Trophoblast cell (in vitro differentiated cells and primary cell): ENCODE data around the gene TBC1D26.
A peak's percentile ranks its signal among the peaks of the same experiment; 100 is the strongest.

Source experiments
- DNase-seq, 2 donors: peaks; one replicate each; pipeline ENCODE4 v3.0.0-alpha.2; 2016
- H2AFZ ChIP-seq: 2 replicates; pipeline ENCODE4 v1.6.1; 2013; ENCODE audit warnings: low read length, moderate library complexity, mild to moderate bottlenecking; ENCODE audit not compliant: insufficient read depth, poor library complexity
- H2AK5ac ChIP-seq: 2 replicates; pipeline ENCODE4 v1.6.1; 2013; ENCODE audit warnings: mild to moderate bottlenecking, low read length
- H2BK120ac ChIP-seq: 2 replicates; pipeline ENCODE4 v1.6.1; 2013; ENCODE audit warnings: low read length, mild to moderate bottlenecking, moderate library complexity; ENCODE audit not compliant: insufficient read depth, poor library complexity
- H2BK12ac ChIP-seq: 2 replicates; pipeline ENCODE4 v1.6.1; 2013; ENCODE audit warnings: mild to moderate bottlenecking, low read length, moderate library complexity
- H2BK5ac ChIP-seq: 2 replicates; pipeline ENCODE4 v1.6.1; 2013; ENCODE audit warnings: low read length, low read depth, moderate library complexity, mild to moderate bottlenecking; ENCODE audit not compliant: poor library complexity
- H3K14ac ChIP-seq: 2 replicates; pipeline ENCODE4 v1.6.1; 2013; ENCODE audit warnings: mild to moderate bottlenecking, low read length
- H3K18ac ChIP-seq: 2 replicates; pipeline ENCODE4 v1.6.1; 2013; ENCODE audit warnings: mild to moderate bottlenecking, low read length
- H3K23ac ChIP-seq: 2 replicates; pipeline ENCODE4 v1.6.1; 2013; ENCODE audit warnings: low read length
- H3K27ac ChIP-seq: 2 replicates; pipeline ENCODE4 v1.5.1; 2013; ENCODE audit warnings: low read depth, mild to moderate bottlenecking, inconsistent platforms, low read length, moderate library complexity
- H3K27me3 ChIP-seq: 2 replicates; pipeline ENCODE4 v1.6.1; 2013; ENCODE audit warnings: inconsistent platforms, mild to moderate bottlenecking, low read length, moderate library complexity; ENCODE audit not compliant: insufficient read depth
- H3K36me3 ChIP-seq, 2 experiments: 1 replicate in 1 of 2; 2 replicates in 1 of 2; pipeline ENCODE4 v1.6.1; 2013; ENCODE audit warnings: low read length in 2 of 2, mild to moderate bottlenecking in 2 of 2, moderate library complexity in 1 of 2; ENCODE audit not compliant: insufficient read depth in 2 of 2, control insufficient read depth in 1 of 2
- H3K4ac ChIP-seq: 2 replicates; pipeline ENCODE4 v1.6.1; 2013; ENCODE audit warnings: low read depth, mild to moderate bottlenecking, low read length, moderate library complexity
- H3K4me1 ChIP-seq, 2 experiments: 1 replicate in 1 of 2; 2 replicates in 1 of 2; pipeline ENCODE4 v1.6.1; 2013; ENCODE audit warnings: low read length in 2 of 2, mild to moderate bottlenecking in 2 of 2, moderate library complexity in 1 of 2; ENCODE audit not compliant: insufficient read depth in 2 of 2, control insufficient read depth in 1 of 2
- H3K4me2 ChIP-seq: 2 replicates; pipeline ENCODE4 v1.6.1; 2013; ENCODE audit warnings: inconsistent platforms, mild to moderate bottlenecking, low read length, moderate library complexity
- H3K4me3 ChIP-seq: 2 replicates; pipeline ENCODE4 v1.5.1; 2013; ENCODE audit warnings: mild to moderate bottlenecking, low read depth, low read length, inconsistent platforms
- H3K79me1 ChIP-seq: one replicate; pipeline ENCODE4 v1.6.1; 2013; ENCODE audit warnings: low read length
- H3K79me2 ChIP-seq: 2 replicates; pipeline ENCODE4 v1.6.1; 2013; ENCODE audit warnings: low read length, mild to moderate bottlenecking; ENCODE audit not compliant: control insufficient read depth, insufficient read depth, poor library complexity
- H3K9ac ChIP-seq: 2 replicates; pipeline ENCODE4 v1.6.1; 2013; ENCODE audit warnings: mild to moderate bottlenecking, low read length
- H3K9me3 ChIP-seq: 2 replicates; pipeline ENCODE4 v1.6.1; 2013; ENCODE audit warnings: low read depth, mild to moderate bottlenecking, control low read depth, inconsistent platforms, low read length; ENCODE audit not compliant: insufficient read depth
- H4K12ac ChIP-seq: 2 replicates; pipeline ENCODE4 v1.6.1; 2013; ENCODE audit warnings: low read depth, mild to moderate bottlenecking, low read length, moderate library complexity
- H4K8ac ChIP-seq: 2 replicates; pipeline ENCODE4 v1.6.1; 2013; ENCODE audit warnings: low read depth, mild to moderate bottlenecking, low read length, moderate library complexity
- H4K91ac ChIP-seq: one replicate; pipeline ENCODE4 v1.6.1; 2013; ENCODE audit warnings: low read depth, mild to moderate bottlenecking, low read length, moderate library complexity
- WGBS: extraction: QIAGEN DNeasy Blood & Tissue Kit; methylation state at CpG from one replicate; pipeline ENCODE4 v1.1.7; 2013; ENCODE audit warnings: missing lambda C conversion rate; ENCODE audit not compliant: insufficient read length, insufficient coverage; ENCODE audit errors: extremely low coverage; 5-methylcytosine and 5-hydroxymethylcytosine counted together

The TBC1D26 gene

GRCh38 chr17:15777717-15778116 lies 45.6 kb downstream of the TBC1D26 start:
- Histone ChIP-seq H2AK5ac (no peak overlapping the region), H4K12ac (no peak overlapping the region), H2AFZ (no peak overlapping the region), H4K8ac (no peak overlapping the region), H3K14ac (no peak overlapping the region), H2BK12ac (no peak overlapping the region), H3K27me3 (no peaks in the 10 kb centered on the region), H3K4me1 (no peaks in the 10 kb centered on the region), H3K4ac (no peak overlapping the region), H2BK5ac (no peak overlapping the region), H2BK120ac (no peak overlapping the region), H3K9ac (no peak overlapping the region), H3K79me1 (no peaks in the 10 kb centered on the region), H3K4me2 (no peak overlapping the region), H3K18ac (no peak overlapping the region), H4K91ac (no peak overlapping the region), H3K36me3 (no peaks in the 10 kb centered on the region), H3K9me3 (peaks cover 7% of the 10 kb centered on the region), H3K23ac (no peak overlapping the region), H3K4me3 (no peak overlapping the region), H3K79me2 (no peaks in the 10 kb centered on the region), H3K27ac (no peak overlapping the region)
- no CpG with 5 or more reads among the region's 4 CpGs for WGBS
- no peak for DNase-seq

- no peak overlapping the region for H4K12ac ChIP-seq
- DNase-seq = no peak
Measured at GRCh38 chr17:15779119-15779518, 47.0 kb downstream of the TBC1D26 start.

GRCh38 chr17:15780188-15780587 lies 48.1 kb downstream of the TBC1D26 start:
- Histone ChIP-seq H3K9ac (no peak overlapping the region), H3K4me1 (no peaks in the 10 kb centered on the region), H3K4me3 (no peak overlapping the region), H2BK12ac (no peak overlapping the region), H2AK5ac (no peak overlapping the region), H3K27me3 (no peaks in the 10 kb centered on the region), H2BK120ac (no peak overlapping the region), H4K8ac (no peak overlapping the region), H3K9me3 (peaks cover 7% of the 10 kb centered on the region), H2BK5ac (no peak overlapping the region), H4K12ac (no peak overlapping the region), H3K79me2 (no peaks in the 10 kb centered on the region), H3K27ac (no peak overlapping the region), H3K36me3 (no peaks in the 10 kb centered on the region), H2AFZ (no peak overlapping the region), H3K79me1 (no peaks in the 10 kb centered on the region), H4K91ac (no peak overlapping the region), H3K23ac (no peak overlapping the region), H3K4me2 (no peak overlapping the region), H3K4ac (no peak overlapping the region), H3K14ac (no peak overlapping the region), H3K18ac (no peak overlapping the region)
- no peak for DNase-seq

More at GRCh38 chr17:15779119-15779518, 47.0 kb downstream of the TBC1D26 start:
- Histone ChIP-seq H3K36me3 (no peaks in the 10 kb centered on the region), H2BK12ac (no peak overlapping the region), H3K27ac (no peak overlapping the region), H3K18ac (no peak overlapping the region), H3K27me3 (no peaks in the 10 kb centered on the region), H2BK120ac (no peak overlapping the region), H3K79me2 (no peaks in the 10 kb centered on the region), H3K14ac (no peak overlapping the region), H3K4me1 (no peaks in the 10 kb centered on the region), H3K9me3 (peaks cover 7% of the 10 kb centered on the region), H3K23ac (no peak overlapping the region), H3K79me1 (no peaks in the 10 kb centered on the region), H2BK5ac (no peak overlapping the region), H3K4me2 (no peak overlapping the region), H4K91ac (no peak overlapping the region), H3K4ac (no peak overlapping the region), H2AFZ (no peak overlapping the region), H3K4me3 (no peak overlapping the region), H2AK5ac (no peak overlapping the region), H4K8ac (no peak overlapping the region), H3K9ac (no peak overlapping the region)
- WGBS = no CpG with 5 or more reads among the region's 1 CpG

GRCh38 chr17:15782866-15783265 lies 50.8 kb downstream of the TBC1D26 start:
- Histone ChIP-seq H4K12ac (no peak overlapping the region), H3K27me3 (no peaks in the 10 kb centered on the region), H3K4ac (no peak overlapping the region), H2BK5ac (no peak overlapping the region), H2AK5ac (no peak overlapping the region), H4K8ac (no peak overlapping the region), H3K4me1 (no peaks in the 10 kb centered on the region), H3K79me2 (no peaks in the 10 kb centered on the region), H2BK120ac (no peak overlapping the region), H2BK12ac (no peak overlapping the region), H3K18ac (no peak overlapping the region), H3K23ac (no peak overlapping the region), H3K4me2 (no peak overlapping the region), H3K14ac (no peak overlapping the region), H3K9ac (no peak overlapping the region), H3K27ac (no peak overlapping the region), H3K36me3 (no peaks in the 10 kb centered on the region), H4K91ac (no peak overlapping the region), H3K79me1 (peaks cover 3% of the 10 kb centered on the region), H3K9me3 (peaks cover 7% of the 10 kb centered on the region), H3K4me3 (no peak overlapping the region), H2AFZ (no peak overlapping the region)
- WGBS = no CpG with 5 or more reads among the region's 32 CpGs
- DNase-seq = peak in 1 of 2 donors; percentile 15
